HG02623 (cell line): ENCODE measurements around the gene TRAF7.

Source experiments
- ATAC-seq: cut with Tn5 transposase; IDR thresholded peaks from one replicate; pipeline ENCODE4 v1.9.1; 2021; ENCODE audit warnings: moderate library complexity; ENCODE audit not compliant: unreplicated experiment

TRAF7 gene

GRCh38 chr16:2147378-2147777, 8.2 kb upstream of the TRAF7 start:
- ATAC-seq = no peak

GRCh38 chr16:2147981-2148671, 7.5 kb upstream of the TRAF7 start, which contains the start of gene RAB26:
RAB26 (plus strand) TSS chr16:2148625; CDS start chr16:2148784, 159 bp downstream.
- ATAC-seq = no peak

GRCh38 chr16:2148714-2149629, 6.6 kb upstream of the TRAF7 start:
- no peak for ATAC-seq

- no peak for ATAC-seq
Measured at GRCh38 chr16:2149630-2150417, 5.8 kb upstream of the TRAF7 start.

- no peak for ATAC-seq
Measured at GRCh38 chr16:2150418-2151187, 5.0 kb upstream of the TRAF7 start.

- no peak for ATAC-seq
Measured at GRCh38 chr16:2151188-2152091, 4.1 kb upstream of the TRAF7 start.

- no peak for ATAC-seq
Measured at GRCh38 chr16:2152695-2153506, 2.7 kb upstream of the TRAF7 start.

- no peak for ATAC-seq
Measured at GRCh38 chr16:2154533-2155090, 970 bp upstream of the TRAF7 start.

GRCh38 chr16:2155977-2156848, 631 bp downstream of the TRAF7 start:
- ATAC-seq = no peak

GRCh38 chr16:2156849-2157224, 1.3 kb downstream of the TRAF7 start:
- ATAC-seq = no peak

- ATAC-seq = no peak
Measured at GRCh38 chr16:2157480-2158261, 2.1 kb downstream of the TRAF7 start.

GRCh38 chr16:2158262-2158638, 2.7 kb downstream of the TRAF7 start:
- ATAC-seq = no peak

GRCh38 chr16:2159175-2159838, 3.7 kb downstream of the TRAF7 start:
- ATAC-seq = no peak

GRCh38 chr16:2160915-2161551, 5.5 kb downstream of the TRAF7 start:
- ATAC-seq = no peak

GRCh38 chr16:2161911-2162310, 6.3 kb downstream of the TRAF7 start:
- no peak for ATAC-seq

GRCh38 chr16:2162676-2163118, 7.1 kb downstream of the TRAF7 start:
- ATAC-seq = no peak
